SH-SY5Y (cell line): ENCODE data around the gene PALB2.

Experiments used
- GATA2 ChIP-seq: IDR thresholded peaks from 2 replicates; pipeline ENCODE4 v1.6.1; 2011; ENCODE audit warnings: mild to moderate bottlenecking, low read depth, low read length
- GATA3 ChIP-seq: IDR thresholded peaks from 2 replicates; pipeline ENCODE4 v1.6.1; 2011; ENCODE audit warnings: low read depth, mild to moderate bottlenecking, low read length, moderate library complexity

- TF ChIP-seq GATA2 (no peak), GATA3 (no peak)
These were observed 11.6 kb downstream of the PALB2 start for GRCh38 chr16:23629516-23629915.
